Right lung (tissue), 5 donors: ENCODE measurements around the gene RIC8B. TPM values are rescaled to one million over a fixed set of nuclear protein-coding genes. Genes with fewer than 3 reads are reported as not detected.

Experiments
- DNase-seq, 2 donors: peaks; one replicate each; pipeline ENCODE4 v3.0.0-alpha.2; 2013
- polyA plus RNA-seq, 5 donors: library from polyadenylated mRNA; unstranded; fragments of 120-200 nt; gene quantifications; one replicate each; pipeline versions ENCODE4 v1.2.1 to v1.2.3, GENCODE V29; 2013; ENCODE audit warnings: inconsistent platforms in 1 of 5, low replicate concordance in 1 of 5; ENCODE audit not compliant: insufficient read length in 5 of 5, insufficient read depth in 1 of 5

Gene RIC8B
- polyA plus RNA-seq, 5 donors, result 17.1 to 27.1 (median 24.2) TPM

GRCh38 chr12:106794369-106794768 lies 19.9 kb downstream of the RIC8B start:
- no peak for DNase-seq

- no peak for DNase-seq
Measured at GRCh38 chr12:106801167-106801708, 26.8 kb downstream of the RIC8B start.

- no peak for DNase-seq
Measured at GRCh38 chr12:106801830-106802533, 27.5 kb downstream of the RIC8B start.

GRCh38 chr12:106804668-106805067 lies 30.2 kb downstream of the RIC8B start:
- no peak for DNase-seq

- no peak for DNase-seq
Measured at GRCh38 chr12:106814714-106815113, 40.2 kb downstream of the RIC8B start.

GRCh38 chr12:106815741-106816140 lies 41.3 kb downstream of the RIC8B start:
- no peak for DNase-seq

GRCh38 chr12:106816231-106816630 lies 41.7 kb downstream of the RIC8B start:
- peak; percentile 19 to 36 for DNase-seq

- DNase-seq, result no peak
Measured at GRCh38 chr12:106819991-106820390, 45.5 kb downstream of the RIC8B start.

- no peak for DNase-seq
Measured at GRCh38 chr12:106831699-106832098, 57.2 kb downstream of the RIC8B start.

GRCh38 chr12:106837782-106838181 lies 63.3 kb downstream of the RIC8B start:
- DNase-seq, result no peak

- no peak for DNase-seq
Measured at GRCh38 chr12:106839333-106839732, 64.9 kb downstream of the RIC8B start.

GRCh38 chr12:106840243-106840642 lies 65.8 kb downstream of the RIC8B start:
- DNase-seq, result no peak

GRCh38 chr12:106841510-106842302 lies 67.2 kb downstream of the RIC8B start:
- peak; percentile 62 to 67 for DNase-seq

GRCh38 chr12:106845902-106846301 lies 71.4 kb downstream of the RIC8B start:
- DNase-seq, result no peak

GRCh38 chr12:106847861-106848260 lies 73.4 kb downstream of the RIC8B start:
- no peak for DNase-seq

GRCh38 chr12:106851306-106851705 lies 76.8 kb downstream of the RIC8B start:
- DNase-seq, result no peak

GRCh38 chr12:106854723-106855122 lies 80.2 kb downstream of the RIC8B start:
- no peak for DNase-seq

- DNase-seq, result no peak
Measured at GRCh38 chr12:106855221-106855758, 80.8 kb downstream of the RIC8B start.

GRCh38 chr12:106861984-106862916 lies 87.8 kb downstream of the RIC8B start:
- DNase-seq, result no peak

- no peak for DNase-seq
Measured at GRCh38 chr12:106863189-106863588, 88.7 kb downstream of the RIC8B start.

GRCh38 chr12:106865683-106866082 lies 91.2 kb downstream of the RIC8B start:
- DNase-seq, result no peak
